GM19035 (cell line): ENCODE data around the gene AK8.

Source experiments
- ATAC-seq: cut with Tn5 transposase; IDR thresholded peaks from one replicate; pipeline ENCODE4 v1.9.1; 2021; ENCODE audit not compliant: unreplicated experiment

Gene AK8

DNA sequence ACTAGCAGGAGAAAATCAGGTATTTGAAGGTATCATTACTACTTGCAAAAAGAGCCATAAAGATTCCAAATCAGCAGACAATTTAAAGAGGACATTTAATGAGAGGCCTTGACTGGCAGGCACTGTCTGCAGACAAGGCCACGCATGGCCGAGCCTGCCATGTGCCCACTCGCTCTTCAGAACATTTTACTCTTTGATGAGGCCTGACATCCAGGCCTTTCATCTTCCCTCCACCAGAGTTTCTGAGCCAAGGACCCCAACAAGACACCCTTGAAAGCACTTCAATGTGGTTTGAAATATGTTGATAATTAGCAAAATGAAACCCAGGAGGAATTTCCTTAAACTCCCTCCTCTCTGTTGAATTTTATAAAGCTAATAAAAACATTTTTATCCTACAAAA, 16.4 kb downstream of the AK8 start:
- no peak for ATAC-seq

DNA sequence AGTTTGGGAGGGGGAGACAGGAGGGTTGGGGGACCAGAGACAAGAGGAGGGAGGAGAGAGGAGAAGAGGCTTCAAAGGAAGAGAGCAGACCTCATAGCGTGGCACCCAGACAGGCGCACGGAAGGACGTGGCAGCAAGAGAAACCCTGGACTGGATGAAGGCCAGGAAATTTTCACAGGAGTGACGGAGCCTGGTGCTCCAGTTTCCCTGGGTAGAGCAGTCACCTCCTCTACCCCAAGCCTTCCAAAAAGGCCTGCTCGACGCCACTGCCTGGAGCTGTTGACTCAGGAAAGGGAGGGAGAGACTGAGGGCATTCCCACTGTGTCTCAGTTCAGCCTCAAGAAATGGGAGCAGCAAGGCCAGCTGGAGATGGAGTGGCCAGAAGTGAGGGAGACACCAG, 19.3 kb downstream of the AK8 start:
- no peak for ATAC-seq

DNA sequence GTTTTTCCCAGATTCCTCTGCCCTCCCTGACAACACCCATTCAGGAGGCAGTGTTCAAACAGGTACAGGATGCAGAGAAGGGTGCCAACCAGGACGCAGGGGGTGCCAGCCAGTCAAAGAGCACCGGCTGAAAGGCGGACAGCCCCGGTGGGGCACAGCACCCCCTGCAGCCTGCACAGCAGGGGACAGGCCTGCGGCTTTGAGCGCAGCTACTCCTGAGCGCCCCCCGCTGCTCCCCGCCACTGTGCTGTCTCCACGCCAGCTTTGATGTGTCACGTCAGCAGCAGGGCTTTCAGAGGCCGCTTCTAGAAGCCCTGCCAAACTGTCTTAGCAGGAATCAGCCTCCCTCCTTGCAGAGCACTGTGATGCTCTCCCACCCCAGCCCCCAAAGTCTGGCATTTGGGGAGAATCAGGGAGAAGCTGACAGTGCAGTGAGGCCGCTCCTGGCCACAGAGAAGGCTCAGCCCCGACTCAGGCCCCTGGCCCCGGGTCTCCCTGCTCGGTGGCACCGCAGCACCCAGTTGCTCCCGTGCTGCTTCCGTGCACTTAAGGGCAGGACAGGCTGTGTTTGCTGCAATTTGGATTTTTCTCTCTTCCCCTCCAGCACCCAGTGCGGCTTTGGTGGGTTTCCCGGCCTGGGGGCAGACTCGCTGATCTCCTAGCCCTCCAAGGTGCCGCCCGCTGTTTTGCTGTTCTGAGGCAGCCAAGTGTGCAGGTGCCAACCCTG, 20.3 kb downstream of the AK8 start:
- no peak for ATAC-seq

DNA sequence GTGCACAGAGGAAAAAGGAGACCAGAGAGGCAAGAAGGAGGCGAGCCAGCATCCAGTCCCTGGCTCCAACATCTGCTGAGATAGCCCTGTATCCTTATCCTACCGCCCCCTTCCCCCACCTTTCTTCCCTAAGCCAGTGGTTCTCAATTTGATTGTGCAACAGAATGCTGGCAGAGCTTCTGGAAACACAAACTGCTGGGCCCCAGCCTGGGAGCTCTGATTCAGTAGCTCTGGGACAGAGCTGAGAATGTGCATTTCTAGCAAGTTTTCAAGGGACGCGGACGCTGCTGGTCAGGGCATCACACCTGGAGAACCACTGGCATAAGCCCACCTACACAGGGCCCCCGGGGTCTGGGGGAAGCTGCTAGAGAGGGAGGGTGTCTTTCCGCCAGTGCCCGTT, 21.1 kb downstream of the AK8 start:
- no peak for ATAC-seq

DNA sequence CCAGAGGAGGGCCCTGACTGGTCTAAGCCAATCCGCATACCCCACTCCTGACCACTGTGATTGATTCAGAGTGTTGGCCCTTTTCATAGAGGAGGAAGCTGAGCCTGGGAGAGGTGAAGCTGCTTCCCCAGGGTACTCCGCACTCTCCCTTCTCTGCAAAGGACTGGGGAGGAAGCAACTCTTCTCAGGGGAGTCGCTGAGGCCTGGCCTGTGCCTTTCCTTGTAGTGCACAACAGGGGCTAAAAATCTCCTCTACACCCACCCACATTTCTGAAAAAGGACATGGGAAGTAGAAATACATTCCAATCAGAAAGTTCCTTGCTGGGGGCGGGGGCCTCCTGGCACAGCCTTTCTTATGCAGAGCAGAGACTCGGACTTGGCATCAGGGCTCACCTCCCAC, 22.2 kb downstream of the AK8 start:
- ATAC-seq, result no peak

DNA sequence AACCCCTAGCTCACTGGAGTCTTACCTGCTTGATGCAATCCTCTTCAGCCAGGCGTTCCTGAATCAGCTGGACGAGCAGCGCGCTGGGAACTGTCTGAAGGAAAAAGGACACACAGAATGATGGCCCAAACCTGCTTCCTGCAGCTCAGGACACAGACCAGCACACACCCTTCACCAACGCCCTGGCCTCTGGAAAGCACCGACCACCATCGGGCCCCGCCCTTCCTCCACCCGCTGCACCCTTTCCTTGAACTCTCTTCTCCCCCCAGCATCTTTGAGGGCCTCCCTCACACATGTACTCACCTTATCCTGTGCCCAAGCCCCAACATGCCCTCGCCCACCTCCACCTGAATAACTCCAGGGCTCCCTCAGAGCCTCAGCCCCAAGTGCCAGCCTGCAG, 23.3 kb downstream of the AK8 start:
- no peak for ATAC-seq

DNA sequence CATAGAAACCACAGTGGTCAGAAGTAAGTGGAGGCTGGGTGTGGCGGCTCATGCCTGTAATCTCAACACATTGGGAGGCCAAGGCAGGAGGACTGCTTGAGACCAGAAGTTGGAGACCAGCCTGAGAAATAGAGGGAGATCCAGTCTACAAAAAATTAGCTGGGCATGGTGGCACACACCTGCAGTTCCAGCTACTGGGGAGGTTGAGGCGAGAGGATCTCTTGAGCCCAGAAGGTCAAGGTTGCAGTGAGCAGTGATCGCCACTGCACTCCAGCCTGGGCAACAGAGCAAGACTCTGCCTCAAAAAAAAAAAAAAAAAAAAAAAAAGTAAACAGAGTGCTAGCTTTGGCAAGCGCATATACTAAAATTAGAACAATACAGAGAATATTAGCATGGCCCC, 24.6 kb downstream of the AK8 start:
- ATAC-seq, result no peak

DNA sequence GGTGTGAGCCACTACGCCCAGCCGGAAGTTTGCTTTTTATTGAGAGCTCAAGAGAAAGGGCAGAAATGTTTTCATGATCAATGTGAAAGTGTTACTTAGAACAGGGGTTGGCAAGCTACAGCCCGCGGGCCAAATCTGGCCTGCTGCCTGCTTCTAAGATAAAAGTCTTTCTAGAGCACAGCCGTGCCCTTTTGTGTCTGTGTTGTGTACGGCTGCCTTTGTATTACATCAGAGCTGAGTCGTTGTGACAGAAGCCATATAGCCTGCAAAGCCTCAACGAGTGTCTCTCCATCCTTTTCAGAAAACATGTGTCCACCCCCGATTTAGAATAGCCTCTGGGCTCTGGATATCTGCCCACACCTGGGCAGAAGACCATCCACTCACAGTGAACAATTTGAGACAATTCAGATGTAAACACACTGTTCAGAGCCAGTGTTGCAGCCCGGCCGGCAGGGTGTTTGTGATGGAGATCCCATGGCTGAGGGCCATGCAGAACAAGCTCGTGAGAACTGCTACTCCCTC, 28.8 kb downstream of the AK8 start:
- no peak for ATAC-seq

DNA sequence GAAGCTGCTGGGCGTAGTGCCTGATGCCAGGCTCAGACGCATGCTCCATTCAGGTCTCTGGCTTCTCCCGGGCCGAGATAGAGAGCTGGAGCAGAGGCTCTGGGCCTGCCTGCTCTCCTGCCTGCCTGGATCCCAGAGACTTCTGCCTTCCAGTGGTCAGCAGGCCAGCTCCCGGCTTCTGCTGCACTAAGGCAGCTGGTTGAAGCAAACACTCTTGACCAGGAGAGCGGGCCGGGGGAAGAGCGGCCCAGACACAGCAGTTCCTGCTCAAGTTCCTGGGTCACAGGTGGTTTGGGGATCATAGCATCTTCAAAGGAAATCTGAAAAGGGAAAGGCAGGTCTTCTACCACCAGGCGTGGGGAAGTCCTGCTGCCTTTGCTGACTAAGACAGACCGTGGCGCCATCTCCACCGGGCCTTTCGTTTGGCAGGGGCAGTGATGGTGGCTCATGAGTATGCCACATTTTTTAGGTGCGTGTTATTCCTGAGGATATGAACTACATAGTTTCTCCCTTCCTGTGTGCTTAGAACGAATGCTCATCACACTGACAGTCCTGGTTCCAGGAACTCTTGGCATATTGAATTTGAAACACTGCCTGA, 31.1 kb downstream of the AK8 start:
- ATAC-seq, result no peak

DNA sequence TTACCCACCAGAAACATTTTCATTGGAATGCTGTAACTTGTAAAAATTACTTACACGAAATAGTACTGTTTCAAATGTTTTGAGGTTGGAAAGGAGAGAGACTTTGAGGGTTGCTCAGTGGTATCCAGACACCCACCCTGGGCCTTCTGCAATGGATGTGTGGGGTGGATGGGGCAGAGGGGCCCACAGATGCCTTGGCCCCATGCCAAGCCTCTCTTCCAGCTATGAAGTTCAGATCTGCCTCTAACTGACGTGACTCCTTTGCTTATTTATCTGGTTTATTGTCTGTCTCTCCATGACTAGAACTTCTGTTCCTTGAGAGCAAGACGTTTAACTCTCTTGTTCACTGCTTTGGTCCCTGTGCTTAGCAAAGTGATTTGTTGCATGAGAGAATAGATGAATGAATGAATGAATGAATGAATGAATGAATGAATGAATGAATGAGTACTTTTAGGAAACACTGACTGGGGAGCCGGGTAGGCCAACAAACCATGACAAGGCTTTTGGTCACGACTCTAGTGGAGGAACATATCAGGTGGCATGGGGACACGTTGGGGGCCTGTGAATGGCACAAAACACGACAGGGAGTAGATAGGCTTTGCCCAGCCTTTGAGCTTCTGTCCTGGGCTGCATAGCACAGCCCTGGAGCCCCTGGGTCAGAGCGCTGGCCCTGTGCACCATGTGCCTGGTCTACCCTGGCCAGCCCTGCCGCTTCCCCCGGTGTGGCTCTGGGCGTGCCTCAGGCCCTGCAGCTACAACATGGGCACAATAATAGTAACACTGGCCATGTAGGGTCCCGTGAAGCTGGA, 31.8 kb downstream of the AK8 start:
- no peak for ATAC-seq

DNA sequence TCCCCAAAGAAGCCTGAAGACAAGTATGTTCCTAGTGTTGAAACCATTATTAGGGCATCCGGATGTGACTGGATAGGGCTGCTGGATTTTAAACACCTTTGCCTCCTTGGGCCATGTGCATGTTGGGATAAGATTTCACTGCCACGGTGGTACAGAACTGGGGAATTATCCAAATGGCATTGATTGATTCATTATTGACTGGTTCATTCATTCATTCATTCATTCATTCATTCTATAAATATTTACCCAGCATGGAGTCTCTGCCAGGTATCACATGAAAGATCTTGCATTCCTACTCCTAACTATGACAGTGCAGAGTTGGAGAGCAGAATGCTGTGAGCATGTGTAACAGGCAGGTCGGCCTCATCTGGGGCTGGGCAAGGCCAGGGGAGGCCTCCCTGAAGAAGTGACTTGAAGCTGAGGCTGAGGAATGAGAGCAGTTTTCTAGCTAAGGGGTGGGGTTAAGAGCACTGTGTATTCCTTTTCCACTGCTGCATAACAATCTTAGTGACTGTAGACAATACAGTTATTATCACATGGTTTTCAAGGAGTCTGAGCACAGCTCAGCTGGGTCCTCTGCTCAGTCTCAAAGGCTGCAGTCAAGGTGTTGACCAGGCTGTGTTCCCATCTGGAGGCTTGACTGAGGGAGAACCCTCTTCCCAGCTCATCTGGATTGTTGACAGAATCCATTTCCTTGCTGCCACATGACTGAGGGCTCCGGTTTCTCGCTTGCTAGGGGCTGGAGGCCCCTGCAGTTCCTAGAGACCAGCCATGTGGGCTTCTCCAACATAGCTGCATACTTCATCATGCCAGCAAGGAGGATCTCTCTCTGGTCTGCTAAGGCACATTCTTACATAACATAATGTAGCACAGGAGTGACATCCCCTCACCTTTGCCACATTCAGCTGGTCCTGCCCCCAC, 35.7 kb downstream of the AK8 start:
- no peak for ATAC-seq

DNA sequence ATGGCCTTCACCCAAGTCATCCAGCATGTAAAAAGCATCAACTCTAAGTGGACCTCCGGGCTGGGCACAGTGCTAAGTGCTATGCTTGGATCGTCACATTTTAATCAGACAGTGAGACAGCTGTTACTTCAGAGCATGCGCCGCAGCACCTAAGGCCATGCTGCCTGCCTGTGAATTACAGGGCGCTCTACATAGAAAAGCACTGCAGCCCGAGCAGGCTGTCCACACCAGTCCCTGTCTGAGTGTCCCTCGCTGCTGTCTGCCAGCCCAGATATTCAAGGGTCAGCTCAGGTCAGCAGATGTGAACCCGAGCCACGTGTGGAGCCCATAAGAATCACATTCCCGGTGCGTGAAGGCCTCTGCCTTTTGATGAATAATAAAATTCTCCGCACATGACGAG, 37.1 kb downstream of the AK8 start:
- ATAC-seq, result no peak

DNA sequence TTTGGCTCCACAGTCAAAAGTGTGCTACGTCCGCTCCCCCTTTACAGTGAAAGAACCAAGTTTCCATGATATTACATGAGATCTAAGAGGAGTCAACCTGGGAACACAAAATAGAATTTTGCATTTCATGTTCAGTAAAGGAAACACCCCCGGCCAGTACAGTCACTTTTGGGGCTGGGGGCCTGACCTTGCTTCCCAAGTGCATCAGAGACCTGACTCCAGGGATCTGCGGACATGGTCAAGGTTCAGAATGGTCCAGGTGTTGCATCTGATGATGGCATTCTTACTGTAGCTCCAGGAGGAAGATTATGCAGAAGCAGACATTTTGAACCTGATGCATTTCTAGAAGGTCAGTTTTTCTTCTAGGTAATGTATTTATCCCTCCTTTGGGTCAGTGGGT, 39.8 kb downstream of the AK8 start:
- no peak for ATAC-seq

DNA sequence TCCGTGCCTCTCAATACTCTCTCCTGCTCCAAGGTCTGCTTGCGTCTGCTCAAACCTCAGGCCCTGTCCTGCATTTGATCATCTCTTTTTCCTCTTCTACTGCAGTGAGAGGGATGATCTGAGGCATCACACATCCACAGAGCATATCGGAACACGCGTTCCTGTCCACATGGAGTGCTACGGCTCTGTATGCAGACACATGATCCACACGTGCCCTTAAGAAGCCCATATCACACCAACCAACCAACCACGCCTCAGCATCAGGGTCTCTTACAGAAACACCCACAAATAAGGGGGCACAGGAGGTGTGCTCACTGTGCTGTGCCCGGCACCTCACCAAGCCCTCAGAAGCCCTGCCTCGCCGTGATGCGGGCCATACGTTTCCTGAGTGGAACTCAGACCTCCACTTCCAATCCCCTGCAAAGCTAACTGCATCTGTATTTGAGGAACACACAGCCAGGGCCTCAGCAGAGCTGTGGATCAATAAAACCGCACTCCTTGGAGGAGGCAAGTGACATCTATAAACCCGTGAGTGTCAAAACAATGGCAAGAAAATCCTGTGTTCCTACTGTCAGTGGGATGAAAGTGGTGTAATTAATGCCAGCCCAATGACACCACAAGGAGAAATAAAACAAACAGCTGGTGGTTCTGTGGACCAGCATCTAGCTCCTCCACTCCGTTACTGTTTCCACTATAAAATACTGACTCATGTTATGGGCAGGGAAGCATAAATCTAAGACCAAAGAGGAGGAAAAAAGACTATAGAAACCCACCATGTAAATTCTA, 40.4 kb downstream of the AK8 start:
- no peak for ATAC-seq

DNA sequence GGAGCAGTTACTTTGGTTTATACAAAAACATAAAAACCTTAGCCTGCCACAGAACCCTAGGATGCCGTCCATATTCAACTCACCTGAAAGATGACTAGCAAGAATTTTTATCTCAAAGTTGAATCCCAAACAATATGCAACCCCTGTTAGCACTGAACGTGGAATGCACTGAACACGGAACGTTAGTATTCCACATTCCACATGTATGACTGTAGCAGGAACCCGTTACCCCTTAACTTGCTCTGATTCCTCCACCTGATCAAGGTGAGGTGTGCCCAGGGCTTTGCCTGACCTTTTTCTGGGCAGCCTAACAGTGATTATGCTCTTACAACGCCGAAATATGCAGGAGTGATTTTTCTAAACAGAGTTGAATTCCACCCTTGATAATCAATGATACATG, 43.7 kb downstream of the AK8 start:
- ATAC-seq, result no peak

DNA sequence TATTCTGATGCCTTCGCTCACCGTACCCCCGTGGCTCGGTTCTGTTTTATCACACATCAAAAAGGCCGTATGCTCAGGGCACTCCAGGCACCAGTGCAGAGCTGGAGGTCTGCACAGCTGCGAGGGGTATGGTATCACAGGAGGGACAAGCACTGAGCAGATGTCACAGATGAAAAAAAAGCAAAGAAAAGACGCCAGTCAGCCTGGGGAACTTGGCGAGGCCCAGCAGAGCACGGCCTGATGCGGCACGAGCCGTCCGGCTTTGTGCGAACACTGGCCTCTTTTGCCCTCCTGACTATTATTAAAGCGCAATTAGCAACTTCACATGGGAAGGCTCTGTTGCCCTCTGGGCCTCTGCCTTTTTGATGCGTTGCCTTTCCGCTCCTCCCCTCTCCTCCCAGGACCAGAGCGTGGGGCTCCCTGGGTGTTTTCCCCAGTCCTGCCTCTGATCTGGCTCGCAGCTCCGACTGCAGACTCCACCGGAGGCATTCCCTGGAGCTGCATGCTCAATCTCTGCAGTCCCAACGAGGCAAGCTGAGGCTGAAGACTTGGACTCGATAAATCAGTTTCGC, 44.4 kb downstream of the AK8 start:
- no peak for ATAC-seq

DNA sequence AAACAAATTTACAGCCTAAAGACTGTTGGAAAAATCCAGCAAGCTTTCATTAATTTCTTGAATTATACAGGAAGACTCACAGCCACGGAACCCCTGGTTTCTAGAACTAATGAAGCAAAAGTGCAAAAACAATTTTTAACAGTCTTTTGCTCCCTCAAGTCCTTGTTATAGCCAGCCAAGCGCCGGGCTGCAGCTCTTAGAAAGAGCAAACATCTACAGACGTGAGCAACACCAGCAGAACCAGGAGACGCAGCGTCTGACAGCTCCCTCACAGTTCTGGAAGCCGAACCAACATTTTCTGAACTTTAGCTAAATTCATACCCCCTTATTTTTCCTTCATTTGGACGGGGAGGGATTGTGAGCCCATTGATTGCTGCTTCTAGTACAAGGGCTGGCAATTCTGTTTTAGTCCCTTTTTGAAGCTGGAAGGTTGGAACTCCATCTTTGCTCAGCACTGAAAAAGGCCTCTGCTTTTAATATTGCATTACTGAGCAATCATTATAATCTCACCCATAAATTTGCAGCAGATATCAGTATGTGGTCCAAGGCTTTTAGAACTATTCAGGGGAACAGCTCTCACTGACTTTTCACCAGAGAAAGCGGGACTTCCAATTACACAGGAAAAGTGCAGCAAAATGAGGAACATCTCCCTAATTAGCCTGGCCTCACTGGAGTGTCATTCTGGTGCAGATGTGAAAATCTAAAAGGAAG, 45.8 kb downstream of the AK8 start:
- ATAC-seq, result no peak

DNA sequence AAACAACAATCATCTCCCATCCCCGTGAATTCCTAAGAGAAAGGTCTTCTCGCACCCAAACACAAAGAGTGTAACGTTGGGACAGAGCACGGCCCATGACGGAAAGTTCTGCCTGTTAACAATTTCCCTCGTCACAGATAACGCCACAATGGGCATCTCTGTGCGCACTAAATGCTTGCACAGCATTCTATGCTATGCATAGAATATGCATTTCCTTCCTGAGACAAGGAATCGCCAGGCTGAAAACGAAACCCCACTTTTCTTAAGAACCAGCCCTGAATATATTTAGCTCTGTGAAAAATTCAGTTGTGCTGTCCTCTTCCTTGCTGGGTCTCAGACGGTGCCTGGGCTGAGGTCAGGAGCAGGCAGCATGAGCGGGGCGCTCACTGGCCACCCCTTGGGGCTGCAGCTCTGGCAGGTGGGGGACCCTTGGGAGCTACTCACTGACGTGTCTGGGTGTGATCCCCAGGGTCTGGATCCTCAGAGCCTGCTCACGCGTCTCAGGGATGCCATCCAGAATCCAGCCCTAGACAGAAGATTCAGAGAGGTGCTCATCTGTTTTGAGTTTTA, 49.8 kb downstream of the AK8 start:
- no peak for ATAC-seq

DNA sequence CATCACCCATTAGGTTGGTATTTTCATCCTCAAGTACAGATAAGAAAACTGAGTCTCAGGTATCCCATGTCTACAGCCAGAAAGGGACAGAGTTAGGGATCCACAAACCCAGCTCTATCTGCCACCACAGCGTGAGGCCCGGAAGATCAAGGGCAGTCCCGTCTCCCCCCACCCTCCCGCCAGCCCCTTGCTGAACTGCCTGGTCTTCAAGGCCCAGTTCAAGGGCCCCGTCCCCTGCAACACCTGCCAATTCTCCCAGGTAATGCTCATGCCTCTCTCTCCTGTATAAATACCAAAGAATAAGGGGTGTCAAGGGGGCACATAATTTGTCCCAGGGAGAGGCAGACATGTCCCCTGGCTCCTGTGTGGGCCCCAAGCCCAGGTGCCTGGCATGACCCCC, 50.7 kb downstream of the AK8 start:
- no peak for ATAC-seq
